ENCODE results near the gene PLA2G2F. TPM values are rescaled to one million over a fixed set of nuclear protein-coding genes. Genes with fewer than 3 reads are reported as not detected.
A peak's percentile ranks its signal among the peaks of the same experiment; 100 is the strongest.
"Not testable (repeated sequence)": the region's sequence is repeated elsewhere in the genome, so short reads cannot be mapped to it uniquely, and the experiment has no call there.

Gene PLA2G2F
- total RNA-seq, 1 donor from 2014 or later: 3.0 TPM

DNA sequence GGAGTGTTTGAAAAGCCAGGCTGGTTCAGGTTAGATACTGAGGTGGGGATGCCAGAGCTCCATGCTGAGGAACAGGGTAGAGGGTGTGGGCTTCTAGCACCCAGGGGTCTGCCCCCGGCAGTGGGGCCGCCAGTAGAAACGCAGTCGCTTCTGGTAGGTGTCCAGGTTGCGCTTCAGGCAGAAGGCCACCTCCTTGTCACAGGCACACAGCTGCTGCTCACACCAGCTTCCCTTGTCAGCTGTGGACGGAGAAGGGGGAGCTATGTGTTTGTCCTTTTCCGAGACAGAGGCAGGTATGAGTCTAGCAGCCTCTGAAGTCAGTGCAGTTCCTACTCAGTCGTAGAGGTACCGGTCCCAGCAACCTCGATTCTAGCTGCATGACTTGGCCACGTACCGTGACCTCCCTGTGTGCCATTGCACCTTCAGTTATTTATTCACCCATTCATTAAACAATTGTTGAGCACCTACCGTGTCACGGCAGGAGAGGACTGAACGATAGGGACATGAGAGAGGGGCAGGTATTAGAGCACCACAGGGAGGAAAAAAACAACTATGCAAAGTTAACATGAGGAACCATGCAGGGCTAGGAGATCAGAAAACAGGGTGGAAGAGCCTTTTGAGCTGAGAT lies 25.0 kb upstream of the PLA2G2F start:
- no peak for DNase-seq

DNA sequence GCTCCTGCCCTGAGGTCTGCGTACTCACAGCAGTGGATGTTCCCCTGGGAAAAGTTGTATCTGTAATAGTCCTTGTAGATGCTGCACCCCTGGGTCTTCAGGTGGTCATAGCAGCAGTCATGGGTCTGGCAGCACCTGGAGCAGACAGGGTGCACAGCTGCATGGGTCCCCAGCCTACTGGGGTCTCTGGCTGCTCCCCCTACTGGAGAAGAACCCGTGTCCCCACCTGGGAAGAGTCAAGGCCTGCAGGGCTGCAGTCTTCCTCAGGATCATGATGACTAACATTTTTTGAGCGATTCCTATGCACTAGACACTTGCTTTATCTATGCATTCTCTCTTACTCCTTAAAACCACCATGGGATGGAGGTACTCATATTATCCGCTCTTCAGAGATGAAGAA lies 23.6 kb upstream of the PLA2G2F start:
- no peak for DNase-seq

- DNase-seq: no peak
Measured at GRCh38 chr1:20115916-20116315, 23.2 kb upstream of the PLA2G2F start.

DNA sequence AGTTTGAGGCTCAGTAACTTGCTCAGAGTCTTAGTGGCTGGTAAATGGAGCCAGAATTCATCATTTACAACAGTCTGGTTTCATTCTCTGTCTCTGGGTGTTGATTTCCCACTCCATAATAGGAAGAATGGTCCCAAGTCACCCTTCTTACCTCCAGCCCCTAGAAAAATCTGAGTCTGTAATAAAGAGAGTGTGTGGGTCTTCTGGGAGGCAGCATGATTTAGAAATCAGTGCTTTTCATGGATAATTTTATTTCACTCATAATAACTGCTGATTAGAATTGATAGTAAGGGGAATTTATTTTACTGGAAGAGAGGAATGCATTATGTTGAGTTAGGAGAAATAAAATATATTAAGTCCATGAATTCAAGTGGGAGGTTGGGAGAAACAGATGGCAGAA lies 21.9 kb upstream of the PLA2G2F start:
- DNase-seq: no peak

DNA sequence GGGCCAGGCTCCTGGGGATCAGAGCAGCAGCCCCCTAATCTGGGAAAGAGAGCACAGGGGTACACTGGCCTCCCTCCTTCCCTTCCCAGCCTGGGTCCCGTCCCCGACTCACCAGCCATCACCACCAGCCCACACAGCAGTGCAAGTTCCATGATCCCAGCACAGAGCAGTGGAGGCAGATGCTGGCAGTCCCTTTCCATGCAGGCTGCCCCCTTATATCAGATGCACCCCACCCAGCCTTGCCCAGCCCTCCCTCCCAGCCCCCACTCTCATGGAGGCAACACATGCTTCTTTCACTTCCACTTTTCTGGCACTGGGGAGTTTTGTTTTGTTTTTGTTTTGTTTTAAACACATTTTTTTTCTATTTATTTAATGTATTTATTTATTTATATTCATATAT lies 19.8 kb upstream of the PLA2G2F start, which contains the start of gene PLA2G2D:
TSS of gene PLA2G2D (minus strand) at position 190 of the 400 bp plus-strand sequence. CDS start at position 152, 38 bp downstream.
- DNase-seq: no peak

DNA sequence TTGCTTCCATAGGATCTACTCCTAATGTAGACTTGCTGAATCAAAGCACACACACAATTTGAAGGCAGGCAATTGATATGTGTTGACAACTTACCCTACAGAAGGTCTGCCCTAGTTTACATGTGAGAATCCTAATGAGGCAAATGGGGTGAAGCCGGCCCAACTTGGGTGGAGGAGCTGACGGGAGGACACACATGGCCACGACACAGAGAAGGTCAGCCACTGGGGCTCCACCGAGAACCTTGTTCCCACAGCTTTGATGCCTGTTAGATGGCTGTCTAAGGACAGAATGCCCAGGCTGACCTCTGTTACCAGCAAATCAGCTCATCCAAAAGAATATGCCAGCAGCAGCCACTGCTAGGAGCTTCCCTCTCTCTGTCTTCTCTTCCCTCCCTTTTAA lies 18.3 kb upstream of the PLA2G2F start:
- DNase-seq: no peak

DNA sequence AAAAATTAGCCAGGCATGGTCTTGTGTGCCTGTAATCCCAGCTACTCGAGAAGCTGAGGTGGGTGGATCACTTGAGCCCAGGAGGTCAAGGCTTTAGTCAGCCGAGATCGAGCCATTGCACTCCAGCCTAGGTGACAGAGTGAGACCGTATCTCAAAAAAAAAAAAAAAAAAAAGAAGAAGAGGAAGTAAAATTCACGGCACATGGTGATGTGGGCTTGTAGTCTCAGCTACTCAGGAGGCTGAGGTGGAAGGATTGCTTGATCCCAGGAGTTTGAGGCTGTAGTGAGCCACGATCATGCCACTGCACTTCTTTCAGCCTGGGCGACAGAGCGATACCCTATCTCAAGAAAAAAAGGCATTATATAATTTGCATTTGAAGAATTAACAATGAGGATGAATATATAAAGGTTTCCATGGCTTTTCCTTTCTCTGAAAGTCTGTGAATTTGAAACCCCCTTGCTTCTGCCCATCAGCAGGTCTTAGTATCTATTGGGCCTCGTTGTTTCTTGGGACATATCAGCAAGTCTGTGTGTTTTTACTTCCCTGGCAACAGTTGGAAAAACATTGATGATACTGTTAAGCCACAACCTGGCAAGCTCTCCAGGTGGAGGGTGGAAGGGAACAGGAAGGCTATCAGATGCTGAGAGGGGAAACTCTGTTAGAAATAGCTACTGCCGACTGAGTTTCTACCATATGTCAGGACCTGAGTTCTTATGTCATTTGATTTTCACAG lies 15.2 kb upstream of the PLA2G2F start:
- DNase-seq: no peak

DNA sequence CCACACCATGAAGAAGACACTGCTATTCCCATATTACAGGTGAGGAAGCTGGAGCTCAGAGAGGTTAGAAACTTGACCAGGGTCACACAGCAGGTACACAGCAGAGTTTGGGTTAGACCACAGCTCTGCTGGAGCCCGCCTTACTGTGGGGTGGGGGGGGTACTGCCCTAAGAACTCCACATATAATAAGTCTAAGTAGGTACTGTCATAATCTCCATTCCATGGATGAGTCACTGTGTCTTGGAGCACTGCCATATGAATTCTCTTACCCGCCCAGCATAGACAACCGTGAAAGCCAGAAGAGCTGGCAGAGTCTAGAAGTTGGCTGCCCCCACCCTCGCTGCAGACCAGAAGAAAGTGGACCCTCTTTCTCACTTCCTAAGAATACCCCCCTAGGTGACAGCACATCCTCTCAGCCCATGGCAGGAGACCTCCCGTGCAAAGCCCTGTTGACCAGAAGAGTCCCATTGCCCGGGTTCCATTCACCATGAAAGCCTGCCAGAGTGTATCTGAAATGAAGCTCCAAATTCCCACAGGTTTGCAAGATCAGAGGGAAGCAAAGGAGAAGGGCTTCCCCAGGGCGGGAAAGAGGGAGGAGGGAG lies 14.6 kb upstream of the PLA2G2F start:
- DNase-seq: peak; percentile 8

GRCh38 chr1:20125100-20125499 lies 14.0 kb upstream of the PLA2G2F start:
- peak; percentile 20 for DNase-seq

- DNase-seq: no peak
Measured at GRCh38 chr1:20126041-20126805, 12.9 kb upstream of the PLA2G2F start.

GRCh38 chr1:20126806-20127440 lies 12.2 kb upstream of the PLA2G2F start:
- no peak for DNase-seq

- not testable (repeated sequence) for DNase-seq
Measured at GRCh38 chr1:20130518-20130917, 8.6 kb upstream of the PLA2G2F start.

DNA sequence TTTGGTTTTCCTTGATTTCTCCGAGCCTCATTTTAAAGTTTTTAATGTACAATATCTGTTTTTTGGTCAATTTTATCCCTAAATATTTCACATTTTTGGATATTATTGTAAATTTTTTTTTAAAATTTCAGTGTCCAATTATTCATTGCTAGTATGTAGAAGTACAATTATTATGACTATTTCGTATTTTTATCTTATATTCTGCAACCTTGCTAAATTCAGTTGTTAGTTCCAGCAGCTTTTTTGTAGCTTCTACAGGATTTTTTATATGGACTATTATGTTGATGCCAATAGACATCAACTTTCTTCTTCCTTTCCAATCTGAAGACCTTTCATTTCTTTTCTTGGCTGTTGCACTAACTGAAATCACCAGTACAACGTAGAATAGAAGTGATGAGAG lies 4.1 kb upstream of the PLA2G2F start:
- DNase-seq: no peak

DNA sequence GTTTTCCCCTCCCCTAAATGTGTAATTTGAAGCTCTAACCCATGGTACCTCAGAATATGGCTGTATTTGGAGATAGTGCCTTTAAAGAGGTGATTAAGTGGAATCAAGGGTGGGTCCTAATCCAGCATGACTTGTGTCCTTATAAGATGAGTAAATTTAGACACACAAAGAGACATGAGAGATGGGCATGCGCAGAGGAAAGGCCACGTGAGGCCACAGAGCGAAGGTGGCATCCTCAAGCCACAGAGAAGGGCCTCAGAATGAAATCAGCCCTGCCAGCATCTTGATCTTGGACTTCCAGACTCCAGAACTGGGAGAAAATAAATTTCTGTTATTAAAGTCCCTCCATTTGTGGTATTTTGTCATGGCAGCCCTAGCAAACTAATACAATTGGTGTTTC lies 2.9 kb upstream of the PLA2G2F start:
- no peak for DNase-seq

DNA sequence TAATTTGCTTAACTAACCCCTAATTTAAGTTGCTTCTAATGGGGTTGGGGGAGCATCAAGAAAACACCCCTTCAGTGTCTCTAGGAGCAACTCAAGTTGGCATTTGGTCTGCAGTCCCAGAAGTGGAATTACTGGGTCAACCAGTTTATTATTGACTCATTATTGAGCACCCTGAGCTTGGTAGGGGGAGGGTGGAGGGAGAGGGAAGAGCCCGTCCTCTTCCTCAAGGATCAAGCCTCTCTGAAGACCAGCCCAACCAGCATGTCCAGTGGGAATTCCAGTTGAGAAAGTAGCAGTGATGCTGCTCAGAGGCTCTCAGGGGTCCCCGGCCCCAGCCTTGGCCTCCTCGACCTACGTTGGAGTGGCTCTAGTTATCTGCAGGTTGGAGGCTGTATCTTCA lies 2.1 kb upstream of the PLA2G2F start:
- no peak for DNase-seq

DNA sequence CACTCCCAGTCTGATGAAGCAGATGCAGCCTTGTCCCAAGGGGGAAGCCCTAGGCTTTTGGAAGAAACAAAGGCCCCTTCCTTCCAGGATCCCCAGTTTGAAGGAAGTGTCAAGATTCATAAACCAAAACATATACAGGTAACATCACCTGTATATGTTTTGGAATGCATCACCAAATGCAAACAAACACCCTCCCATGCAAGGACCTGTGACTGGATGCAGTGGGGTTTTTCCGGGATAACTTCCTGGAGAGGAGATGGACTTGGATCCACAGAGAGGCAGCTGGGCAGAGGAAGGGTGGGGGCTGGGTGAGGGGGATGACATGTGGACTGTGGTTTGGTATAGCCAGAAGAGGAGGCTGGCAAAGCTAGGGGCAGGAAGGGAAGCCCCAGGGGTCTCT lies 1.5 kb upstream of the PLA2G2F start:
- no peak for DNase-seq

DNA sequence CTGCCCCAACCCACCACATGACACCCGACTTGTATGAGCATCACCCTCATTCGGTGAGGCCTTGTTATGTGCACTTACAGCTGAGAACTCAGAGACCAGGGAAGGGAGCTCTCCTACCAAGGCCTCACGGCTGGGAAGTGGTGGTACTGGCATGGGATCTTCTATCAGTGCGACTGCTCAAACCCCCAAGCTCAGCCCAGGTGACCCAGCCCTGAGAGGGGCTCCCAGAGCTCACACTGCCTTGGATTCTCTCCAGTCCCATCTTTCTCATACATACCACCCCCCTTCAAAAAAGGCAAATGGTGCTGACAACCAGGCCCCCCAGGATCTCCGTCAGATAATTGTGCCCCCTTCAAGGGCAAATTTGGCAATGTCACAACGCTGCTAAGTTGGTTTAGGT lies 777 bp upstream of the PLA2G2F start:
- no peak for DNase-seq

DNA sequence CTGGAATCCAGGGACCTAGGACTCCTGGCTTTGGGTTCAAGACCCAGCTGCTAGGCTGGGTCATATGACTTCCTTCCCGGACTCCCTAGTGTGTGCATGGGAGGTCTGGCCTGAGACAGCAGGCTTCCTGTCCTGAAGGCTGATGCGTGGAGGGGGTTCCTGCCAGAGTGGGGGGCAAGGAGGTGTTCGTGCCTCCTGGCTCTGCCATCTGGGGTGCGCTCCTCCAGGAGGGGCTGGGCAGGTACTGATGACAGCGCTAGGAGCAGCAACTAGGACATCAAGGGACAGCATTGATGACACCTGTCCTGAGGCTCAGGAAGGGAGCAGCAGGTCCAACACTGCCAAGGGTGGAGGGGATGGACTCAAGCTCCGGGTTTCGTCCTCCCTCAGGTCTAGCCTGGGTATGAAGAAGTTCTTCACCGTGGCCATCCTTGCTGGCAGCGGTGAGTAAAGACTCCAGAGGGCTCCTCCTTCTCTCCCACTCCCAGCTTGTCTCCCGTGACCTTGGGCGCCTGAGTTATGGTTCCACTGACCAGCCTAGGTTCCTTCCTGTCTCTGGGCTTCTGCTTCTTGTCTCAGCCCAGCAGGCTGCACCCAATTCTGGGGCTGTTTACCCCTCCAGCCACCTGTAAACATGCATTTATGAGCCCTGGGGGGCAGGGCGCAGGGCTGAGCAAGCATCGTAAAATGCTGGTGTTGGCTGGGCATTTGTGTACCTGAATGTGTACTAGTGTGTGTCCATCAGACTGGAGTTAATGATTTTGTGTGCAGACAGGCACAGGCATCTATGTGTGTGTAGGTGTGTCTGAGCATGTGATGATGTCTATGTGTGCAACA lies 871 bp downstream of the PLA2G2F start:
- DNase-seq: no peak

DNA sequence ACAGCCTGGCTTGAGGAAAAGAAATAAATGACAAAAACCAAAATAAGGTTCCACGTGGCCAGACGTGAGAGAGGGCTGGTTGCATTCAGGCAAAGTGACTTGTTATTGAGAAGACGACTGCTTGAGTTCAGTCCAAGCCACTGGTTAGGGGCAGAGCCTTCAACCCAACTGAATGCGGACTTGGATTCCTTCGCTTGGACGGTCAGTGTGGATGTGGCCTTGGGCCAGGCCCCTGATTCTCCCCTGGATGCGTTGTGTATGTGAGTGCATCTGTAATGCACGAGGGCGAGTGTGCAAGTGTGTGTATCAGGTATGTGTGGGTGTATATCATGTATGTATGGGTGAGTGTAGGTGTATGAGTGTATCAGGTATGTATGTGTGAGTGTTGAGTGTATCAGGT lies 1.9 kb downstream of the PLA2G2F start:
- DNase-seq: no peak

DNA sequence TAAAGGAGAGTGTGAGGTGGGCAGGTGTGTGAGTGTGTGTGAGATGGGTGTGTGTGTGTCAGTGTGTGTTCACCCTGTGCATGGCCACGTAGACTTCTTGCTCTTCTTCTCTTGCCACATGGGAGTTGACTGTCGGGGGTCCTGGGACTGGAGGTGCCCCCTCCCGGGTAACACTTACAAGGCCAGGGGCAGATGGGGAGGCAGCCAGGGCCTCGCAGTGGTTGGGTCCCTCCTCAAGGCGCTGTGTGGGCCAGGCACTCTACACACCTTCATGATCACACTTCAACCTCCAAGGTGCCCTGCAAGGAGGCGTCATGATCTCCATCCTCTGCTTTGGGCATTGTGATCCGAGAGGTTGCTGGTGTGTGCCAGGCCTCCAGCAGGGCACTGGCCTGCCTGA lies 2.3 kb downstream of the PLA2G2F start:
- no peak for DNase-seq

- no peak for DNase-seq
Measured at GRCh38 chr1:20142001-20142710, 3.0 kb downstream of the PLA2G2F start.

Data from skin of body (tissue), 2 donors.